Testis (tissue), 2 donors: ENCODE results near the gene UGT3A2.

Experiments used
- POLR2A ChIP-seq: fragments of 450-650 bp; IDR thresholded peaks from one replicate; pipeline ENCODE4 v1.6.1; 2017; ENCODE audit warnings: antibody characterized with exemption, mild to moderate bottlenecking, moderate library complexity
- TF ChIP-seq, protein P1 (sequence below), 3 experiments: fragments of 450-650 bp in 2 of 3; fragments of 200-600 bp in 1 of 3; sonication (generic) in 1 of 3; IDR thresholded peaks; one replicate each; pipeline ENCODE4 v1.5.1; 2016 to 2019; ENCODE audit warnings: antibody characterized with exemption in 3 of 3, mild to moderate bottlenecking in 2 of 3, moderate library complexity in 1 of 3

DNA sequence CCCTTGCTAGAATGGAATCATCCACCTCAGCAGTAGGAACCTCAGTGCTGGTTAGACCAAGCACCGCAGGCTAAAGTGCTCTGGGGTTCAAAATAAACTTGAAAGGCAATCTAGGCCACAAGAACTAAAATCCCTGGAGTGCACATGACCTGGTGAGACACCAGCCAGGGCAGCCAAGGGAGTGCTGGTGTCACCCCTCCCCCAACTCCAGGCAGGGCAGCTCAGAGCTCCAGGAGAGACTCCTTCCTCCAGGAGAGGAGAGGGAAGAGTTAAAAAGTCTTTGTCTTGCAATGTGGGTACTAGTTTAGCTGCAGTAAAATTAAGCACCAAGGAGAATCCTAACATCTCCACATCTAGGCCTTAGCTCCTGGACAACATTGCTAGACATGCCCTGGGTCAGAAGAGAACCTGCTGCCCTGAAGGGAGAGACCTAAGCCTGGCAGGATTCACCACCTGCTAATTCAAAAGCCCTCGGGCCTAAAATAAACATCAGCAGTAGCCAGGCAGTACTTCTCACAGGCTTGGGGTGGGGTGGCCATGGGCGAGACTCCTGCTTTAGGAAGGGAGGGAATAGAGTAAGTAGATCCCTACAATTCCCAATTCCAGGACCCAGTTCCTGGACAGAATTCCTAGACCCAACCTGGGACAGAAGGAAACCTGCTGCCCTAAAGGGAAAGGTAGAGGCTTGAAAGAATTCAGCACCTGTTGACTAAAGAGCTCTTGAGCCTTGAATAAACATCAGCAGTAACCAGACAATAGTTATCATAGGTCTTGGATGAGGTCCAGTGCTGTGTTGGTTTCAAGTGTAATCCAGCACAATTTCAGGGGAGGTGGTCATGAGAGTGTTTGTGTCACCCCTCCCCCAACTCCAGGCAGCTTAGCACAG, 25.8 kb downstream of the UGT3A2 start:
- TF ChIP-seq, protein P1, sequence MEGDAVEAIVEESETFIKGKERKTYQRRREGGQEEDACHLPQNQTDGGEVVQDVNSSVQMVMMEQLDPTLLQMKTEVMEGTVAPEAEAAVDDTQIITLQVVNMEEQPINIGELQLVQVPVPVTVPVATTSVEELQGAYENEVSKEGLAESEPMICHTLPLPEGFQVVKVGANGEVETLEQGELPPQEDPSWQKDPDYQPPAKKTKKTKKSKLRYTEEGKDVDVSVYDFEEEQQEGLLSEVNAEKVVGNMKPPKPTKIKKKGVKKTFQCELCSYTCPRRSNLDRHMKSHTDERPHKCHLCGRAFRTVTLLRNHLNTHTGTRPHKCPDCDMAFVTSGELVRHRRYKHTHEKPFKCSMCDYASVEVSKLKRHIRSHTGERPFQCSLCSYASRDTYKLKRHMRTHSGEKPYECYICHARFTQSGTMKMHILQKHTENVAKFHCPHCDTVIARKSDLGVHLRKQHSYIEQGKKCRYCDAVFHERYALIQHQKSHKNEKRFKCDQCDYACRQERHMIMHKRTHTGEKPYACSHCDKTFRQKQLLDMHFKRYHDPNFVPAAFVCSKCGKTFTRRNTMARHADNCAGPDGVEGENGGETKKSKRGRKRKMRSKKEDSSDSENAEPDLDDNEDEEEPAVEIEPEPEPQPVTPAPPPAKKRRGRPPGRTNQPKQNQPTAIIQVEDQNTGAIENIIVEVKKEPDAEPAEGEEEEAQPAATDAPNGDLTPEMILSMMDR (IDR thresholded peaks at IDR 0.05) = no peak
- TF ChIP-seq POLR2A = no peak
